GM19452 (cell line): ENCODE measurements around the gene ZNF878.
"Not testable (repeated sequence)": the region's sequence is repeated elsewhere in the genome, so short reads cannot be mapped to it uniquely, and the experiment has no call there.

Experiments
- ATAC-seq: cut with Tn5 transposase; IDR thresholded peaks from one replicate; pipeline ENCODE4 v1.9.1; 2021; ENCODE audit not compliant: unreplicated experiment

ZNF878 gene

DNA sequence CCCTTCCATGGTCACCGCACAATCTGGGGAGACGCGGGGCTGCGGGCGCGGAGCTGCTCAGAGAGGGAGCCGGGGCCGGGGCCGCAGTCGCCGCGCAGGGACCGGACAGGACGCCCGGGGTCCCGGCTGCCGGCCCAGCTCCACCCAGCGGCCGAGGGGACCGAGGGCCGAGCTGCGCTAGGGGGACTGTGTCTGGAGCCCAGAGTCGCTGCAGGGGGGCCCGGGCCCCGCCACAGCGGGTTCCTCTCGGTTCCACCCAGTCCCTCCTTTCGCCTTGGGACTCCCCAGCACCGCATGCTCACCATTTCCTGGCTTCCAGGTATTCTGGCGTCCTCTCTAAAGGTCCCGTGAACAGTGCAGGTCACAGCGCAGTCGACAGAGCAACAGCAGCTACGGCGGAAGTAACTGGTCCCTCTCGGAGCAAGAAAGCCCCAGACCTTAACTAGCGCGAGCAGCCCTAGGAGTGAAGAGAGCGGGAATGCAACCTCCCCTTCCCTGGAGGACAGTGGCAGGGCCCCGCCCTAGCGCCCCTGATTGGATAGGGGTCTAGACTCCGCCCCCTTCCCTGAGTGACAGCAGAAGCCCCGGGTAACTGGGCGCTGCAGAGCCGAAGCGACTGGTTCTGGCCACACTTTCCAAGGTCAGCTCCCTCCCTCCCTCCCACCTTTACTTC, at the start of gene ZNF878:
ZNF878 (minus strand) TSS at position 465 of the 673 bp plus-strand sequence; CDS start at position 305, 160 bp downstream.
- ATAC-seq: peak; percentile 81

DNA sequence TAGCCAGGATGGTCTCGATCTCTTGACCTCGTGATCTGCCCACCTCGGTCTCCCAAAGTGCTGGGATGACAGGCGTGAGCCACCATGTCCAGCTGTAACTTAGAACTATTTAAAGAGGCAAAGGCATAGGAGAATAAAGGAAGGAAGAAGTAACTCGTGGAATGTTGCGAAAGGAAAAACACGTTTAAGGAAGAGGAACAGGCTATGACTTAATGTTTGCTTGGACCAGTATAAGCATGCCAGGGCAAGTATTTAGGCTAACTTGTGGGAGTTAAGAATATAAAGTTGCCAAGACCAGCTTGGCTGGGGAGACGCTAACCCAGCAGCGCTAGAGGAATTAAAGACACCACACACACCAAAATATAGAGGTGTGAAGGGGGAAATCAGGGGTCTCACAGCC, 45.3 kb upstream of the ZNF878 start:
- no peak for ATAC-seq

DNA sequence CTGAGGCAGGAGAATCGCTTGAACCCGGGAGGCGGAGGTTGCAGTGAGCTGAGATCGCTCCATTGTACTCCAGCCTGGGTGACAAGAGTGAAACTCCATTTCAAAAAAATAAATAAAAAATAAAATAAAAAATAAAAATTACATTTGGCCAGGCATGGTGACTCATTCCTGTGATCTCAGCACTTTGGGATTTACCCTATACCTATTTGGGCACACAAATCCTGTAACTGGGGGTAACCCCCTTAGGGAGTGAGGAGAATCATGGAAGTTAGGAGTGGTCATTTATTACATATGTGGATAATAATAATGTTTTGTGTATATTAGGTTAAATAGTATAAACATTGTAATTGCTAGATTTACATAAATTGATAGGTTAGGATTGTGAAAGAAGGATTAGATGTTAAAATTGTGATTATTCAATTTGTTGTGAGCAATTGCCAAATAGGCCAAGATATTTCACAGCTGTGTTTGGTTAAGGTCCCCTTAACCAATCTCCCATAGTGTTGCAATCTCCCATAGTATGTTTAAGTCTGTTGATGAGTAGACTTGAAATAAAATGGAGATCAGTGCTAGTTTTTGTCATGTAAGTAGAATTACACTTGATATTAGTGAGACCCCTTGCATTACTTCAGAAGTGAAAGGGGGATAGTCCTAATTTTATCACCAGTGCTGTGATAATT, 42.5 kb upstream of the ZNF878 start:
- no peak for ATAC-seq

DNA sequence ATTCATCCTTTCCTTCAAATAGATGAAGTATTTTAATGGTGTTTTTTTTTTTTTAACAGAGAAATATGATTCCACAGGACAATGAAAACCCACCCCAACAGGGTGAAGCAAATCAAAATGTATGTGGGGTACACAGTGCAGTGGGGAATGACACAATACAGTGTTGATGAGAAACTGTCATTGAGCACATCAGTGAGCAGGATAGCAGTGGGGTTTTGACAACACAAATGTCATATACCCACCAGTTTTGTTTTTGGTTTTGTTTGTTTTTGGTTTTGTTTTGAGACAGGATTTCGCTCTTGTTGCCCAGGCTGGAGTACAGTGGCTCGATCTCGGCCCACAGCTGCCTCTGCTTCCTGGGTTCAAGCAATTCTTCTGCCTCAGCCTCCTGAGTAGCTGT, 41.0 kb upstream of the ZNF878 start:
- ATAC-seq: no peak

DNA sequence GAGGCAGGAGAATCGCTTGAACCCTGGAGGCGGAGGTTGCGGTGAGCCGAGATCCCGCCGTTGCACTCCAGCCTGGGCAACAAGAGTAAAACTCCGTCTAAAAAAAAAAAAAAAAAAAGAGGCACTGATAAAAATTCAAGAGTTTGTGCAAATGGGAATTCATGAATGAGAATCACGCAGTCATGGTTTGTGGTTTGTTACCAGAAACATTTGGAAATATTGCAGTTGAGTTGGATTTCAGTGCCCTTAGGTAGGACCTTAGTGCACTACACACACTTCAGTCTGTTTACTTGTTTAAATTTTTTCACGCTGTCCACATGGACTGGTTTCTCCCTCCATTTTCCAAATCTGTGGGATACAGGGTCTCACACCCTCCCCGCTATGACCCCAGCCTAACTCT, 40.2 kb upstream of the ZNF878 start:
- no peak for ATAC-seq

DNA sequence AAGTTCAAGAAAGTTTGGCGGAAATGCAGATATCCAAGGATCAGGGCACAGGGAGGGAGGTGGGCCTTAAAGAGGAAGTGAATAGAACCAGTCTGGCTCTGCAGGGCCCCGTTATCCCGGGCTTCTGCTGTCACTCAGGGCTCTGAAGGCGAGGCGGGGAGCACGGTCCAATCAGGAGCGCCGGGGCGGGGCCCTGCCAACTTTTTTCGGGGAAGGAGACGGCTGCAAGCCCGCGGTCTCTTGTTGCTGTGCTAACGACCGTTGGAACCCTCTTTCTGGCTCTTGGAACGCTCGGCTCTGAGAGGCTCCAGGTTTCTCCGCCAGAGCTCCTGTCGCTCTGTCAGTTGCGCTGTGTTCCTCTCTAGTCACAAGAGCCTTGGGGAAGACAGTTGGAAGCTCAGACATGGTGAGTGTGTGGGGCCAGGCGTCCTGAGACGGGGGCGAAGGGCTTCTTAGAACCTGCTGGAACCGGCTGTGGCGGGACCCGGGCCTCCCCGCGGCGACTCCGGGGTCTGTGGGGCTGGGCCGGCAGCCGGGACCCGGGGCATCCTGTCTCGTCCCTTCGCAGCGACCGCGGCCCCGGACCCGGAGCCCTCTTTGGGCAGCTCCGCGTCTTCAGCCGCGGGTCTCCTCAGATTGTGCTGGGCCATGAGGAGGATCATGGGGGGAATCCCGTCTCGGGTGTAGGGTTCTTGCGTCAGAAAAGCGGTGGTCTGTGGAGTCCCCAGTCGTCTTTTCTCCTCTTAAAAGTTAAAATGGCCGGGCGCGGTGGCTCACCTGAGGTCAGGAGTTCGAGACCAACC, 39.5 kb upstream of the ZNF878 start:
- no peak for ATAC-seq

DNA sequence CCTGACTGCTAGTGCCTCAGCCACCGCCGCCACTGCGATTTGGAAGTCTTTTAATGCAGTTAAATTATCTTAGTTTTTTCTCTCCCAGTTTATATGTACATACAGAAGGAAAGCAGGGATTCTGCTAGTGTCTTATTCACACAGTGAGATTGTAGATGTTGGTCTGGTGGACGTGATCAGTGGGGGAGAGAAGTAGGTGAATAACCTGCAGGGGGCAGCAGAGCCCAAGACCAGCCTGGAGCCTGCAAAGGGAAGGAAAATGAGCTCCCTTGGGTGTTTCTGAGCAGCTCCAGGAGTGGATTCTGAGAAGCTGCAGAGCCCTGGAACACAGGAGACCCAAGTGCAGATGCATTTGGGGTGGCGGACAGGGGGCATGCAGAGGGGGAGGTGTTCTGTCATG, 38.0 kb upstream of the ZNF878 start:
- no peak for ATAC-seq

DNA sequence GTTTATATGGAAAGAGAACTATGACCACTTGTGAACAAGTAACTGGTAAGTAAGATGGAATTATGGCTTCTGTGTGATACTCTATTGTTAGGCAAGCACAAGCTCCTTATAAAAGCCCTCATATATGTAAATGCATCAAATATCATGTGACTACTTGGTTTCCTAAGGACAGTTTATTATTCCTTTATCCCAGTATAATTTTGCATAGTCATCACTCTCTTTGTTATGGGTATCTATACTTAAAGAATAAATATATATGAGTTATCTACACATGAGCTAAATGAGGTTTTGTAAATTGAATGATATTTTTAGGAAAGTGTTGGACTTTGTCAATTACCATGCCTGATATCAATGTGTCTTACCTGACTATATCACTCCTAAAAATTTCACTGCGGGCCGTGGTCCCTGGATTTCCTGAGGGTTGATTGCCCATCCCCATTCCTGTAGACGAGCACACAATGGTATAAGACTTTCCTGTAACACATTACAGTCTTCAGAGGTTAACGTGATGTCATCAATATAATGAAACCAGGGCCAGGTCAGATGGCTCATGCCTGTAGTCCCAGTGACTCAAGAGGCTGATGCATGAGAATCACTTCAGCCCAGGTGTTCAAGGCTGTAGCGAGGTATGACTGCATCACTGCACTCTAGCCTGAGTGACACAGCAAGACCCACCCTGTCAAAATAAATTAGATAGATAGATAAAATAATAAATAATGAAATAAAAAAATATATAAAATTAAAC, 32.5 kb upstream of the ZNF878 start:
- ATAC-seq: no peak

DNA sequence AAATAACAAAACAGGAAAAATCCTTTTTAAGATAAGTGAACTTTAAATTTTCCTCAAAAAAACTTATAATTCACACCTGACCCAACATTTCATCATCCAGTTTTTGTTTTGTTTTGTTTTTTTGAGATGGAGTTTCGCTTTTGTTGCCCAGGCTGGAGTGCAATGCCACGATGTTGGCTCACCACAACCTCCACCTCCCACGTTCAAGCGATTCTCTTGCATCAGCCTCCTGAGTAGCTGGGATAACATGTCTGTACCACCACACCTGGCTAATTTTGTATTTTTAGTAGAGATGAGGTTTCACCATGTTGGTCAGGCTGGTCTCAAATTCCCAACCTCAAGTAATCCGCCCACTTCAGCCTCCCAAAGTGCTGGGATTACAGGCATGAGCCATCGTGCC, 30.6 kb upstream of the ZNF878 start:
- not testable (repeated sequence) for ATAC-seq

DNA sequence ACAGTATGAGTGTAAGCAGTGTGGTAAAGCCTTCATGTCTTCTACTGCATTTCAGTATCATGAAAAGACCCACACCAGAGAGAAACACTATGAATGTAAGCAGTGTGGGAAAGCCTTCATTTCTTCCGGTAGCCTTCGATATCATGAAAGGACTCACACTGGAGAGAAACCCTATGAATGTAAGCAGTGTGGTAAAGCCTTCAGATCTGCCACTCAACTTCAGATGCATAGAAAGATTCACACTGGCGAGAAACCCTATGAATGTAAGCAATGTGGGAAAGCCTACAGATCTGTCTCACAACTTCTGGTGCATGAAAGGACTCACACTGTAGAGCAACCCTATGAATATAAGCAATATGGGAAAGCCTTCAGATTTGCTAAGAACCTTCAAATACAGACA, 24.6 kb upstream of the ZNF878 start:
- no peak for ATAC-seq

DNA sequence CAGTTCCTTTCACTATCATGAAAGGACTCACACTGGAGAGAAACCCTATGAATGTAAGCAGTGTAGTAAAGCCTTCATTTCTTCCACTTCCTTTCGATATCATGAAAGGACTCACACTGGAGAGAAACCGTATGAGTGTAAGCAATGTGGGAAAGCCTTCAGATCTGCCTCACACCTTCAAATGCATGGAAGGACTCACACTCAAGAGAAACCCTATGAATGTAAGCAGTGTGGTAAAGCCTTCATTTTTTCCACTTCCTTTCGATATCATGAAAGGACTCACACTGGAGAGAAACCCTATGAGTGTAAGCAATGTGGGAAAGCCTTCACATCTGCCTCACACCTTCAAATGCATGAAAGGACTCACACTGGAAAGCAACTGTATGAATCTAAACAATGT, 23.6 kb upstream of the ZNF878 start:
- ATAC-seq: not testable (repeated sequence)

DNA sequence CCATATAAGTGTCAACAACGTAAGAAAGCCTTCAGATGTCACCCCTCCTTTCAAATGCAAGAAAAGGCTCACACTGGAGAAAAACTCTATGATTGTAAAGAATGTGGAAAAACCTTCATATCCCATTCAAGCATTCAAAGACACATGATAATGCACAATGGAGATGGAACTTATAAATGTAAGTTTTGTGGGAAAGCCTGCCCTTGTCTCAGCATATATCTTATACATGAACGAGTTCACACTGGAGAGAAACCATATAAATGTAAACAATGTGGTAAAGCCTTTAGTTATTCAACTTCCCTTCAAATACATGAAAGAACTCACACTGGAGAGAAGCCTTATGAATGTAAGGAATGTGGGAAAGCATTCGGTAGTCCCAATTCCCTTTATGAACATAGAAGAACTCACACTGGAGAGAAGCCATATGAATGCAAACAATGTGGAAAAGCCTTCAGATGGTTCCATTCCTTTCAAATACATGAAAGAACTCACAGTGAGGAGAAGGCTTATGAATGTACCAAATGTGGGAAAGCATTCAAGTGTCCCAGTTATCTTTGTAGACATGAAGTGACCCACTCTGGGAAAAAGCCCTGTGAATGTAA, 22.9 kb upstream of the ZNF878 start:
- ATAC-seq: no peak

DNA sequence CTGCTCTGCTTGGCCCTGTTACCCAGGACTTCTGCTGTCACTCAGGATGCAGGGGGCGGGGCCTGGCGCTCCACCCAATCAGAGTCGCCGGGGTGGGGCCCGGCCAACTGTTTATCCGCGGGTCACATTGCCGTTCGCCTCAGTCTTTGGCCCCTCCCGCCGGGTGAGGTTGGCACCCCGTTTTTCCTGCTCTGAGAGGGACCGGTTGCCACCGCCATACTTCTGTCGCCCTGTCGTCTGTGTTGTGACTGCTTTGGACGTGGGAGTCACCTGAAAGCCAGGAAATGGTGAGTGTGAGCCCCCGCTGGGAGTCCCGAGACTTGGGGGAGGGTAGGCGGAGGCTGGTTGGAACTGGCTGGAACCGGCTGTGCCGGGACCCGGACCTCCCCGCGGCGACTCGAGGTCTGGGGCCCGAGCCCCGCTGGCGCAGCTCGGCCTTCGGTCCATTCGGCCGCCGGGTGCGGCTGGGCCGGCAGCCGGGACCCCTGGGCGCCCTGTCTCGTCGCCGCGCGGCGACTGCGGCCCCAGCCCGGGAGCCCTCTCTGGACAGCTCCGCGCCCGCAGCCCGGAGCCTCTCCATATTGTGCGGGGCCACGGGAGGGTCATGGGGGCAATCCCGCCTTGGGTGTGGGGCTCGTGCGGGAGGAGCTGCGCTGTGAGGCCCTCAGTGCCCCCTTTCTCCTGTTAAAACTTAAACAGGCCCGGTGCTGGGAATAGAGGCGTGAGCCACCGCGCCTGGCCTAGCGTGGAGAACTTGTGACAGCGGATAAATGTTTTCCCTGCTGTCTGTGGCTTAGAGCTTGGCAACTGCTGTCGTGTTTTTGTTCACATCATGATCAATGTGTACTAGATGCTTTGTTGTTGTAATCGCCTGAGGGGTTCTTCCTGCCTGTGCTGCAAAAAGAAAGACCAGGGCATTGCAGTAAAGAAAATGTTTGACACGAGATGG, 12.1 kb upstream of the ZNF878 start, which contains the start of gene ZNF844:
ZNF844 (plus strand) TSS at position 142 of the 949 bp plus-strand sequence; CDS start at position 285, 143 bp downstream.
- peak; percentile 81 for ATAC-seq

DNA sequence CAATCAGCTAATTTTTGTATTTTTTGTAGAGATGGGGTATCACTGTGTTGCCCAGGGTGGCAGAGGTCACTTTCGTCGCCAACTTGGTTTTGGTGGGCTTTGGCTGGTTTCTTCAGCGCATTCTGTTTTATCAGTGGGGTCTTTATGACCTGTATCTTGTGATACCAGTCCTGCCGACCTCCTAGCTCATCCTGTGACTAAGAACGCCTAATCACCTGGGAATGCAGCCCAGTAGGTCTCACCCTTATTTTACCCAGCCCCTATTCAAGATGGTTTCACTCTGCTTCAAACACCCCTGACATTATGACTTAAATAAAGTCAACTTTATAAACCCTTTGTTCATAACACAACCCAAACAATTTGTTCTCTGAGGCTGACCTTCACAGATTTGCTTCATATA, 3.0 kb upstream of the ZNF878 start:
- ATAC-seq: no peak

DNA sequence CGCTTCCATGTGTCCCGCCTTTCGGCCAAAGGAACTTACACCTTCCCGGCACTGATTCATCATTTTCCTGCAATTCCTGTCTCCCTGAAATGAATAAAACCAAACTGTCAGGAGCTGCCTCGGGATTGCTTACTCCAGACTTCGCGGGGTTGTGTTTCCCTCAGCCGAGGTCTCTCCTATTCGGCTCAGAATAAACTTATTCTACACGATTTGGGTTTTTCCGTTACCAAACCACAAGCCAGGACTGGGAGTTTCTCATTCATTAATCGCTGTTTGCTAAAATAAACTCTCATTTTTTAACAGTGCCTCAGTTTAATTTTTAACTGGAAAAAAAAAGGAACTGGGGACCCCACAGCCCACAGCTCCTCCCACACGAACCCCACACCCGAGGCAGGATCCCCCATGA, 667 bp downstream of the ZNF878 start:
- no peak for ATAC-seq

DNA sequence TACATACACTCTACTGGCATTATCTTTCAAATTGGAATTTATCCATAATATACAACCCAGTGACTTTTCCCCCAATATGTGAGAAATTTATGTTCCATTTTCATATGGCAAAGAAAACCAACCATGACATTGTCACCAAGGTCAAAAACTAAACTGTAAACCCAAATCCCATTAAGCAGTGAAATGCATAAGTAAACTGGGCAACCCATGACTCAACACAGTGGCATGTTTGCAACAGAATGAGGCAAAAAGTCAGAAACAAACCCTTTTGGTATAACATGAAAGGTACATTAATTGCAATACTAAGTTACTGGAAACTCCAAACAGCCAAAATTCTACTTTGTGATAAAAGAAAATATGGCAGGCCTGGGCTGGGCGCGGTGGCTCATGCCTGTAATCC, 4.9 kb downstream of the ZNF878 start:
- ATAC-seq: no peak

DNA sequence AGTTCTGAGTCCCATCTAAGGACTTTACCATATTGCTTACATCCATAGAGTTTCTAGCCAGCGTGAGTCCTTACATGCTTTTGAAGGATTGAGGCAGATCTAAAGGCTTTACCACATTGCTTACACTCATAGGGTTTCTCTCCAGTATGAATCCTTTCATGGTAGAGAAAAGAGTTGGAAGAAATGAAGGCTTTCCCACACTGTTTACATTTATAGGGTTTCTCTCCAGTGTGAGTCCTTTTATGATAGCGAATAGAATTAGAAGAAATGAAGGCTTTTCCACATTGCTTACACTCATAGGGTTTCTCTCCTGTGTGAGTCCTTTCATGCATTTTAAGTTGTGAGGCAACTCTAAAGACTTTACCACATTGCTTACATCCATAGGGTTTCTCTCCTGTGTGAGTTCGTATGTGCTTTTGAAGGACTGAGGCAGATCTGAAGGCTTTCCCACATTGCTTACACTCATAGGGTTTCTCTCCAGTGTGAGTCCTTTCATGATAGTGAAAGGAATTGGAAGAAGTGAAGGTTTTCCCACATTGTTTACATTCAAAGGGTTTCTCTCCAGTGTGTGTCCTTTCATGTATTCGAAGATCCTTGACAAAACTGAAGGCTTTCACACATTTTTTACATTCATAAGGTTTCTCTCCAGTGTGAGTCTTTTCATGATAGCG, 8.9 kb downstream of the ZNF878 start:
- ATAC-seq: no peak

DNA sequence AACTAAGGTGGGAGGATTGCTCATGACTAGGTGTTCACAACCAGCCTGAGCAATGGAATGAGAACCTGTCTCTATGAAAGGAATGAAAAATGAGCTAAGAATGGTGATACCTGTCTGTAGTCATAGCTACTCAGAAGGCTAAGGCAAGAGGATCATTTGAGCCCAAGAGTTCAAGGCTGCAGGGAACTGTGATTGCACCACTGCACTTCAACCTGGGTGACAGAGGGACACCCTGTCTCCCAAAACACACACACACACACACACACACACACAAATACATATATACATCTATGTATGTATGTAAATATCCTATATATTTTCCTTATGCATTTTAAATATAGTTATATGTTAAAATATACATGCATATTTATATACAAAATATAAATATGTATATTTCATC, 9.9 kb downstream of the ZNF878 start:
- ATAC-seq: no peak
